Upper lobe of right lung (tissue), 1 donor: ENCODE results near the gene CCT8. TPM values are rescaled to one million over a fixed set of nuclear protein-coding genes. Genes with fewer than 3 reads are reported as not detected.
"Not testable (repeated sequence)": the region's sequence is repeated elsewhere in the genome, so short reads cannot be mapped to it uniquely, and the experiment has no call there.

ENCODE experiments used
- ATAC-seq: fragments of 200-7000 bp; cut with Tn5 transposase; one replicate; pipeline ENCODE4 v1.9.1; 2020; ENCODE audit warnings: mild to moderate bottlenecking, moderate library complexity
- DNase-seq: peaks from one replicate; pipeline ENCODE4 v3.0.0-alpha.2; 2020
- H3K27ac ChIP-seq: fragments of 200-600 bp; one replicate; pipeline ENCODE4 v1.8.0; 2022
- H3K27me3 ChIP-seq: fragments of 200-600 bp; one replicate; pipeline ENCODE4 v1.8.0; 2022; ENCODE audit warnings: mild to moderate bottlenecking
- H3K36me3 ChIP-seq: fragments of 200-600 bp; one replicate; pipeline ENCODE4 v1.8.0; 2022
- H3K4me1 ChIP-seq: fragments of 200-600 bp; one replicate; pipeline ENCODE4 v1.8.0; 2022
- H3K4me3 ChIP-seq: fragments of 200-600 bp; one replicate; pipeline ENCODE4 v1.8.0; 2022; ENCODE audit warnings: mild to moderate bottlenecking
- H3K9me3 ChIP-seq: fragments of 200-600 bp; one replicate; pipeline ENCODE4 v1.8.0; 2022
- intact Hi-C: fragments of 100-400 bp; cut with DNase I; formaldehyde crosslinking; loops from one replicate; pipeline ENCODE4 v1.11.0; 2022
- total RNA-seq: library from RNA; stranded (reverse); fragmentation: NEBNext Ultra II Directional; extraction: Animal tissue kit (Norgen Biotek cat#: 25700); gene quantifications from one replicate; pipeline ENCODE4 v1.2.1, GENCODE V29; 2021
- TF ChIP-seq, protein P1 (sequence below): fragments of 200-600 bp; IDR thresholded peaks from one replicate; pipeline ENCODE4 v1.8.0; 2022; ENCODE audit warnings: antibody characterized with exemption
- donor health status: DM: no; HTN: yes; CAD: no; lungs with severe emphysema.

CCT8 gene
- total RNA-seq, 1 donor from 2014 or later = 111 TPM

DNA sequence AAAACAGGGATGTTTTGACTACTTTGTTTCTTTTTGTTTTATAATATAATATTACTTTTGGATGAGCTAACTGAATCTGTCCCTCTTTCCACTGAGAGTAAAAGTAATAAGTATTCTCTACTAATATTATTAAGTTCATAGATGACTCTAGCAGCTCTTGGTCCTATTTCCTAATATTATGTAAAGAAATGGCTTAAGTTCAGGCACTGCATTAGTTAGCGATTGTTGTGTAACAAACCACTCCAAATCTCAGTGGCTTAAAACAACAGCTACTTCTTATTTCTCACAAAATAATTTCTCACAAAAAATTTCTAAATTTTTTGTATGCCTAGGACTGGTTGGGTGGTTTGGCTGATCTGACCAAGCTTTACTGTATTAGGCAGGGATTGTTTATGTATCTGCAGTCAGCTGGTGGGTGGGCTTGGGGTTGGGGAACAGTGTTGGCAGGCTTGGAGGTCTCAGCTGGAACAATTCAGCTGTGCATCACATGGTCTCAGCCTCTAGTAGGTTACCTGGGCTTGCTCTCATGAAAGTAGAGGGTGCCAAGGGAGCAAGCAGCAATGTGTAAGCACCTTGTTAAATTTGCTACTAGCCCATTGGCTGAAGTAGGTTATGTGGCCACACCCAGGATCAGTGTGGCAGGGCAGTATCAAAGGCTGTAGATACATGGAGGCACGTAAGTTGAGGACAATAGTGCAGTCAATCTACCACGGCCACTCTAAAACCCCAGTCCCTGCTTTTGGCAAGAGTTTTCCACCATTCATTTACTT, 8.8 kb upstream of the CCT8 start:
- TF ChIP-seq, protein P1, sequence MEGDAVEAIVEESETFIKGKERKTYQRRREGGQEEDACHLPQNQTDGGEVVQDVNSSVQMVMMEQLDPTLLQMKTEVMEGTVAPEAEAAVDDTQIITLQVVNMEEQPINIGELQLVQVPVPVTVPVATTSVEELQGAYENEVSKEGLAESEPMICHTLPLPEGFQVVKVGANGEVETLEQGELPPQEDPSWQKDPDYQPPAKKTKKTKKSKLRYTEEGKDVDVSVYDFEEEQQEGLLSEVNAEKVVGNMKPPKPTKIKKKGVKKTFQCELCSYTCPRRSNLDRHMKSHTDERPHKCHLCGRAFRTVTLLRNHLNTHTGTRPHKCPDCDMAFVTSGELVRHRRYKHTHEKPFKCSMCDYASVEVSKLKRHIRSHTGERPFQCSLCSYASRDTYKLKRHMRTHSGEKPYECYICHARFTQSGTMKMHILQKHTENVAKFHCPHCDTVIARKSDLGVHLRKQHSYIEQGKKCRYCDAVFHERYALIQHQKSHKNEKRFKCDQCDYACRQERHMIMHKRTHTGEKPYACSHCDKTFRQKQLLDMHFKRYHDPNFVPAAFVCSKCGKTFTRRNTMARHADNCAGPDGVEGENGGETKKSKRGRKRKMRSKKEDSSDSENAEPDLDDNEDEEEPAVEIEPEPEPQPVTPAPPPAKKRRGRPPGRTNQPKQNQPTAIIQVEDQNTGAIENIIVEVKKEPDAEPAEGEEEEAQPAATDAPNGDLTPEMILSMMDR = no peak
- peaks cover 8% of the 10 kb centered on the region for H3K4me1 ChIP-seq
- H3K4me3 ChIP-seq = no peak overlapping the region
- DNase-seq = no peak
- no peaks in the 10 kb centered on the region for H3K9me3 ChIP-seq
- intact Hi-C loops = no loop called here
- no peak overlapping the region for H3K27ac ChIP-seq
- no peaks in the 10 kb centered on the region for H3K36me3 ChIP-seq
- ATAC-seq = no peak
- no peaks in the 10 kb centered on the region for H3K27me3 ChIP-seq

DNA sequence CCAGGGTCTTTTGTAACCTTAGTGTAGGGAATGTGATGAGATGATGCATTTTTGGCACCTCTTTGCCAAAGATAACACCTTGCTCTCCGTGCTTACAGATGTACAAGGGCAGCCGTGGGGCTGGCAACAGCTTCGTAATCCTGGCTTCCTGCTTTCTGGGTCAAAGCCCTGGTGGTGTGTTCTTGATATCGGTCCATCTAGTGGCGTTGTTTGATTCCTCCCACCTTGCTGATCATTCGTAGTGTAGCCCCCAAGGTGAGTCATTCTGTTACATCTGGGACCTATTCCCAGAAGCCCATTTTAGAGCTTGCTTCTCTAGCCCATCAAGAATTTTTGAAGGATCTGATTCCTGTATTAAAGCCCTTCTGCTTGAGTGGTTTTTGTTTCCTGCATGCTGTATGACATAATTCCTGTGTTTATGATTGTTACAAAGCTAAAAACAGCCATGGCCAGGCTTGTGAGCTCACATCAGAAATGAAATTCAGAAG, 7.0 kb upstream of the CCT8 start:
- no peak for DNase-seq
- ATAC-seq = peak; percentile 10
- peaks cover 8% of the 10 kb centered on the region for H3K4me1 ChIP-seq
- H3K4me3 ChIP-seq = no peak overlapping the region
- TF ChIP-seq, protein P1 = no peak
- no peaks in the 10 kb centered on the region for H3K27me3 ChIP-seq
- peak overlapping the region; percentile 69 for H3K27ac ChIP-seq
- intact Hi-C loops = no loop called here
- no peaks in the 10 kb centered on the region for H3K36me3 ChIP-seq
- H3K9me3 ChIP-seq = no peaks in the 10 kb centered on the region

DNA sequence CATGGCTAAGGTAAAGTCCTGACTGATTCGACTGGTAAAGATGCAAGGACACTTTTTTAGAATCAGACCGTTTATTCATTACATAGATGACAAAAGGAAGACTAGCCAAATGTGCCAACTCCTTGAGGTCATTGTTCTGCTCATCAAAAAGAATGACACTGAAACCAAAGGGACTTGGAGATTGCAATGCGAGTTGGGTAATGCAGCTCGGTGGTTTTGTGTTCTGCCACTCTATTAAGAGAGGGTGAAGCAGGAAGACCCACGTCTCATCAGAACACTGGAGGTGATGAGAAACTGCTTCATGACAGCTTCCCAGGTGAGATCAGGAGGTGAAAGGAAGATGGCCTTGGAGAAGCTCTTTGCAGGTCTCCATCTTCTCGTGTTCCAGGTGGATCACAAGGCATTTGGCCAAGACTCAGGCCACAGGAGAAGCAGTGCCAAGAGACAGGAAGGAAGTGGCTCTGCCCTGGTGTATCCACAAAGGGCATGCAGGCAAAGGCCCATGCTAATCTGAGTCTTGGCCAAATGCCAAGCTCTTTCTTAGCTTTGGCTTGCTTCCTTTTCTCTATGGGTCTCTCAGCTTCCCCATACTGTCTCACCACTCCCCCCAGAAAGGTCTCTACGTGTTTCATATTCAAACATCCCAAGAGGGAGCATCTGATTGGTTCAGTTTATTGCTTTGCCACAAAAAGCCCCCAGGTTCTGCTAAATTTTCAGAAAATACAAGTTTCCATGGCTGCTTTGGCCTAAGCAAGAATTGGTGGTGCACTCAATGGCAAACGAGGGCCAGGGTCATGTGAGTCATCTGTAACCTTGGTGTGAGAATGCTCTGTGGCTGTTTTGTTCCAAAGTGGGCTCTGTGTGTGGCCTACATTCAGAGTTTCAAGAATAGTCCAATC, 5.7 kb upstream of the CCT8 start:
- peak; percentile 66 for ATAC-seq
- intact Hi-C loops = no loop called here
- peak overlapping the region; percentile 9 for H3K27ac ChIP-seq

GRCh38 chr21:29077651-29078090, 4.2 kb upstream of the CCT8 start:
- ATAC-seq = no peak
- TF ChIP-seq, protein P1 = no peak

More for the DNA sequence above, 5.7 kb upstream of the CCT8 start:
- Histone ChIP-seq H3K4me3 (no peak overlapping the region), H3K9me3 (no peaks in the 10 kb centered on the region), H3K4me1 (peaks cover 11% of the 10 kb centered on the region), H3K27me3 (no peaks in the 10 kb centered on the region), H3K36me3 (no peaks in the 10 kb centered on the region)
- TF ChIP-seq, protein P1 = no peak
- no peak for DNase-seq

DNA sequence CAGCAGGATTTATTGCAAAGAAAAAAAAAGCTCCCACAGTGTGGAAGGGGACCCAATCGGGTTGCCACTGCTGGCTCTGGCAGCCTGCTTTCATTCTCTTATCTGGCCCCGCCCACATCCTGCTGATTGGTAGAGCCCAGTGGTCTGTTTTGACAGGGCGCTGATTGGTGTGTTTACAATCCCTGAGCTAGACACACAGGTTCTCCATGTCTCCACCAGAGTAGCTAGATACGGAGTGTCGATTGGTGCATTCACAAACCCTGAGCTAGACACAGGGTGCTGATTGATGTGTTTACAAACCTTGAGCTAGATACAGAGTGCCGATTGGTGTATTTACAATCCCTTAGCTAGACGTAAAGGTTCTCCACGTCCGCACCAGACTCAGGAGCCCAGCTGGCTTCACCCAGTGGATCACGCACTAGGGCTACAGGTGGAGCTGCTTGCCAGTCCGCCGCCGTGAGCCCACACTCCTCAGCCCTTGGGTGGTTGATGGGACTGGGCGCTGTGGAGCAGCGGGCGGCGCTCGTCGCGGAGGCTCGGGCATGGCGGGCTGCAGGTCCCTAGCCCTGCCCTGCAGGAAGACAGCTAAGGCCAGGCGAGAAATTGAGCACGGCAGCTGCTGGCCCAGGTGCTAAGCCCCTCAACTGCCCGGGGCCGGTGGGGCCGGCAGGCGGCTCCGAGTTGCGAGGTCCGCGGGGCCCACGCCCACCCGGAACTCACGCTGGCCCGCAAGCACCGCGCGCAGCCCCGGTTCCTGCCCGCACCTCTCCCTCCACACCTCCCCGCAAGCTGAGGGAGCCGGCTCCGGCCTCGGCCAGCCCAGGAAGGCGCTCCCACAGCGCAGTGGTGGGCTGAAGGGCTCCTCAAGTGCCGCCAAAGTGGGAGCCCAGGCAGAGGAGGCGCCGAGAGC, 3.5 kb upstream of the CCT8 start:
- H3K9me3 ChIP-seq, H3K27me3 ChIP-seq, intact Hi-C loops, H3K36me3 ChIP-seq: not testable (repeated sequence)
- peak; percentile 1 for ATAC-seq
- peaks cover 18% of the 10 kb centered on the region for H3K4me1 ChIP-seq
- DNase-seq = peak; percentile 84
- H3K4me3 ChIP-seq = peak overlapping the region; percentile 61
- peak overlapping the region; percentile 92 for H3K27ac ChIP-seq

More at GRCh38 chr21:29077651-29078090, 4.2 kb upstream of the CCT8 start:
- peaks cover 12% of the 10 kb centered on the region for H3K4me1 ChIP-seq
- peak overlapping the region; percentile 61 for H3K4me3 ChIP-seq
- no peak for DNase-seq
- H3K36me3 ChIP-seq = no peaks in the 10 kb centered on the region
- H3K27me3 ChIP-seq = no peaks in the 10 kb centered on the region
- H3K9me3 ChIP-seq = no peaks in the 10 kb centered on the region
- peak overlapping the region; percentile 92 for H3K27ac ChIP-seq
- intact Hi-C loops = no loop called here
